ENCODE results near the gene COG4. TPM values are rescaled to one million over a fixed set of nuclear protein-coding genes. Genes with fewer than 3 reads are reported as not detected.

COG4 gene
- polyA plus RNA-seq, 2 of the 4 experiments (the other 2 are of a cell fraction), result 42.7 to 48.2 TPM

- TF ChIP-seq HOXB5 (CRISPR knock-in tag; IDR thresholded peaks at IDR 0.05), result no peak
- TF ChIP-seq, protein P1, sequence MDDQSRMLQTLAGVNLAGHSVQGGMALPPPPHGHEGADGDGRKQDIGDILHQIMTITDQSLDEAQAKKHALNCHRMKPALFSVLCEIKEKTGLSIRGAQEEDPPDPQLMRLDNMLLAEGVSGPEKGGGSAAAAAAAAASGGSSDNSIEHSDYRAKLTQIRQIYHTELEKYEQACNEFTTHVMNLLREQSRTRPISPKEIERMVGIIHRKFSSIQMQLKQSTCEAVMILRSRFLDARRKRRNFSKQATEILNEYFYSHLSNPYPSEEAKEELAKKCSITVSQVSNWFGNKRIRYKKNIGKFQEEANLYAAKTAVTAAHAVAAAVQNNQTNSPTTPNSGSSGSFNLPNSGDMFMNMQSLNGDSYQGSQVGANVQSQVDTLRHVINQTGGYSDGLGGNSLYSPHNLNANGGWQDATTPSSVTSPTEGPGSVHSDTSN (IDR thresholded peaks at IDR 0.05), result 0 out of 2 replicates have a peak, but pooled peaks have one; percentile 6
- TF ChIP-seq, protein P2, sequence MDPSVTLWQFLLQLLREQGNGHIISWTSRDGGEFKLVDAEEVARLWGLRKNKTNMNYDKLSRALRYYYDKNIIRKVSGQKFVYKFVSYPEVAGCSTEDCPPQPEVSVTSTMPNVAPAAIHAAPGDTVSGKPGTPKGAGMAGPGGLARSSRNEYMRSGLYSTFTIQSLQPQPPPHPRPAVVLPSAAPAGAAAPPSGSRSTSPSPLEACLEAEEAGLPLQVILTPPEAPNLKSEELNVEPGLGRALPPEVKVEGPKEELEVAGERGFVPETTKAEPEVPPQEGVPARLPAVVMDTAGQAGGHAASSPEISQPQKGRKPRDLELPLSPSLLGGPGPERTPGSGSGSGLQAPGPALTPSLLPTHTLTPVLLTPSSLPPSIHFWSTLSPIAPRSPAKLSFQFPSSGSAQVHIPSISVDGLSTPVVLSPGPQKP (IDR thresholded peaks at IDR 0.05; ENCODE audit: low read depth, low read length), result no peak
- 2% methylated on average over 25 of the region's 39 CpGs for WGBS (ENCODE audit: missing lambda C conversion rate)
- POLR2A ChIA-PET, result interaction anchor here (0.6 to 3.6 kb wide), 5 partner anchors 11 to 153 kb away, joined by 3 to 20 read pairs (median 5); partner anchors contain the start of gene FCSK
Measured at GRCh38 chr16:70438585-70438968, 84.8 kb downstream of the COG4 start.

GRCh38 chr16:70437582-70438557 is 85.5 kb downstream of the COG4 start:
- Histone ChIP-seq H3K9me3 (no peaks in the 10 kb centered on the region), H3K27ac (peak overlapping the region; percentile 92 to 98), H3K4me1 (peaks cover 51% of the 10 kb centered on the region), H3K4me2 (peak overlapping the region; percentile 89), H3K4me3 (peak overlapping the region; percentile 69)
- peak in 1 of 2 experiments; percentile 21; a peak in 3 of 6 replicates for ATAC-seq
- no peak for FAIRE-seq
- WGBS (ENCODE audit: missing lambda C conversion rate), result 26% methylated on average over 22 of the region's 22 CpGs
- POLR2A ChIA-PET, result interaction anchor here (0.6 to 3.6 kb wide), 4 partner anchors 16 to 153 kb away, joined by 3 to 20 read pairs (median 5); partner anchors contain the start of gene FCSK
- CTCF ChIA-PET, result interaction anchor here (0.8 to 1.9 kb wide), 4 partner anchors 13 to 57 kb away, joined by 3 to 8 read pairs (median 5); no protein-coding TSS in a partner anchor
- TF ChIP-seq HMGXB4 (CRISPR knock-in tag; IDR thresholded peaks at IDR 0.05; ENCODE audit: borderline replicate concordance) (no peak), EP300 (IDR thresholded peaks at IDR 0.05) (no peak), MYC (IDR thresholded peaks at IDR 0.05; ENCODE audit: borderline replicate concordance, low read length) (no peak), FOSL2 (IDR thresholded peaks at IDR 0.05) (no peak), FOSL2 (CRISPR knock-in tag; IDR thresholded peaks at IDR 0.05) (no peak), EHF (CRISPR knock-in tag; IDR thresholded peaks at IDR 0.05) (no peak), BHLHE40 (IDR thresholded peaks at IDR 0.05; ENCODE audit: low read depth, low read length) (no peak), GATA3 (IDR thresholded peaks at IDR 0.05; ENCODE audit: borderline replicate concordance) (no peak), ESRRA (IDR thresholded peaks at IDR 0.05; ENCODE audit: borderline replicate concordance, low read length) (no peak), USF2 (IDR thresholded peaks at IDR 0.05) (no peak), RFX5 (IDR thresholded peaks at IDR 0.05) (no peak), KDM1A (IDR thresholded peaks at IDR 0.05; ENCODE audit: low read depth) (no peak), HOXB5 (CRISPR knock-in tag; IDR thresholded peaks at IDR 0.05) (no peak), ZFP36 (IDR thresholded peaks at IDR 0.05; ENCODE audit: borderline replicate concordance, partially characterized antibody) (no peak), HOXB13 (CRISPR knock-in tag; IDR thresholded peaks at IDR 0.05; ENCODE audit: low read depth) (no peak)
- TF ChIP-seq, protein P3, sequence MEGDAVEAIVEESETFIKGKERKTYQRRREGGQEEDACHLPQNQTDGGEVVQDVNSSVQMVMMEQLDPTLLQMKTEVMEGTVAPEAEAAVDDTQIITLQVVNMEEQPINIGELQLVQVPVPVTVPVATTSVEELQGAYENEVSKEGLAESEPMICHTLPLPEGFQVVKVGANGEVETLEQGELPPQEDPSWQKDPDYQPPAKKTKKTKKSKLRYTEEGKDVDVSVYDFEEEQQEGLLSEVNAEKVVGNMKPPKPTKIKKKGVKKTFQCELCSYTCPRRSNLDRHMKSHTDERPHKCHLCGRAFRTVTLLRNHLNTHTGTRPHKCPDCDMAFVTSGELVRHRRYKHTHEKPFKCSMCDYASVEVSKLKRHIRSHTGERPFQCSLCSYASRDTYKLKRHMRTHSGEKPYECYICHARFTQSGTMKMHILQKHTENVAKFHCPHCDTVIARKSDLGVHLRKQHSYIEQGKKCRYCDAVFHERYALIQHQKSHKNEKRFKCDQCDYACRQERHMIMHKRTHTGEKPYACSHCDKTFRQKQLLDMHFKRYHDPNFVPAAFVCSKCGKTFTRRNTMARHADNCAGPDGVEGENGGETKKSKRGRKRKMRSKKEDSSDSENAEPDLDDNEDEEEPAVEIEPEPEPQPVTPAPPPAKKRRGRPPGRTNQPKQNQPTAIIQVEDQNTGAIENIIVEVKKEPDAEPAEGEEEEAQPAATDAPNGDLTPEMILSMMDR (IDR thresholded peaks at IDR 0.05), result no peak
- TF ChIP-seq, protein P4, sequence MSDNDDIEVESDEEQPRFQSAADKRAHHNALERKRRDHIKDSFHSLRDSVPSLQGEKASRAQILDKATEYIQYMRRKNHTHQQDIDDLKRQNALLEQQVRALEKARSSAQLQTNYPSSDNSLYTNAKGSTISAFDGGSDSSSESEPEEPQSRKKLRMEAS (IDR thresholded peaks at IDR 0.05), result no peak
- TF ChIP-seq, protein P5, sequence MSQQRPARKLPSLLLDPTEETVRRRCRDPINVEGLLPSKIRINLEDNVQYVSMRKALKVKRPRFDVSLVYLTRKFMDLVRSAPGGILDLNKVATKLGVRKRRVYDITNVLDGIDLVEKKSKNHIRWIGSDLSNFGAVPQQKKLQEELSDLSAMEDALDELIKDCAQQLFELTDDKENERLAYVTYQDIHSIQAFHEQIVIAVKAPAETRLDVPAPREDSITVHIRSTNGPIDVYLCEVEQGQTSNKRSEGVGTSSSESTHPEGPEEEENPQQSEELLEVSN (IDR thresholded peaks at IDR 0.05; ENCODE audit: borderline replicate concordance, low read depth), result no peak
- no peak for DNase-seq (ENCODE audit: low read depth in 1 of 2, low spot score in 1 of 2)

More at GRCh38 chr16:70438585-70438968, 84.8 kb downstream of the COG4 start:
- FAIRE-seq, result no peak
- Histone ChIP-seq H3K4me3 (peak overlapping the region; percentile 69), H3K4me1 (peaks cover 44% of the 10 kb centered on the region), H3K9me3 (no peaks in the 10 kb centered on the region), H3K27ac (peak overlapping the region; percentile 92 to 98), H3K4me2 (peak overlapping the region; percentile 89)
- CTCF ChIA-PET, result interaction anchor here (0.8 to 1.9 kb wide), 5 partner anchors 21 to 58 kb away, joined by 3 to 8 read pairs (median 5); no protein-coding TSS in a partner anchor
- peak; percentile 2 to 66; a peak in 5 of 6 replicates for ATAC-seq
- DNase-seq (ENCODE audit: low read depth in 1 of 2, low spot score in 1 of 2), result no peak

All from A549 (cell line).